ENCODE data around the gene MSX1. TPM values are rescaled to one million over a fixed set of nuclear protein-coding genes. Genes with fewer than 3 reads are reported as not detected.

Gene MSX1
- total and polyA plus RNA-seq, 2 of the 13 experiments (the other 11 are each of a cell fraction or from before 2014, with no cell fraction given), result 12.1 to 14.9 TPM

DNA sequence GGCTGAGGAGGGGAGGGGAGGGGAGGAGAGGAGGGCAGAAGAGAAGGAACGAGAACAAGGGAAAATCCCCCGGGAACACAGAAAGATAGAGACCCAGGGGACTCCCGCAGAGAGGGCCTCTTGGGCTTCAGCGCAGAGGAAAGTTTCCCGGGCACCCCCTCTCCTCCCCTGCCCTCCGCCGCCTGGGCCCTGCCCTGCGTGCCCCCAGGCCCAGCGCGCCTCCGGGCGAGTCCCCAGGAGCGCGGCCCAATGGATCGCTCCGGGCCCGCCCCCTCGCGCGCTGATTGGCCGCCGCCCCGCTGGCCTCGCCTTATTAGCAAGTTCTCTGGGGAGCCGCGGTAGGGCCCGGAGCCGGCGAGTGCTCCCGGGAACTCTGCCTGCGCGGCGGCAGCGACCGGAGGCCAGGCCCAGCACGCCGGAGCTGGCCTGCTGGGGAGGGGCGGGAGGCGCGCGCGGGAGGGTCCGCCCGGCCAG lies at the start of gene MSX1 (continued):
- TF ChIP-seq, protein P1, sequence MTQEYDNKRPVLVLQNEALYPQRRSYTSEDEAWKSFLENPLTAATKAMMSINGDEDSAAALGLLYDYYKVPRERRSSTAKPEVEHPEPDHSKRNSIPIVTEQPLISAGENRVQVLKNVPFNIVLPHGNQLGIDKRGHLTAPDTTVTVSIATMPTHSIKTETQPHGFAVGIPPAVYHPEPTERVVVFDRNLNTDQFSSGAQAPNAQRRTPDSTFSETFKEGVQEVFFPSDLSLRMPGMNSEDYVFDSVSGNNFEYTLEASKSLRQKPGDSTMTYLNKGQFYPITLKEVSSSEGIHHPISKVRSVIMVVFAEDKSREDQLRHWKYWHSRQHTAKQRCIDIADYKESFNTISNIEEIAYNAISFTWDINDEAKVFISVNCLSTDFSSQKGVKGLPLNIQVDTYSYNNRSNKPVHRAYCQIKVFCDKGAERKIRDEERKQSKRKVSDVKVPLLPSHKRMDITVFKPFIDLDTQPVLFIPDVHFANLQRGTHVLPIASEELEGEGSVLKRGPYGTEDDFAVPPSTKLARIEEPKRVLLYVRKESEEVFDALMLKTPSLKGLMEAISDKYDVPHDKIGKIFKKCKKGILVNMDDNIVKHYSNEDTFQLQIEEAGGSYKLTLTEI (CRISPR knock-in tag; conservative IDR thresholded peaks at IDR 0.05), result no peak
- no peak for TF ChIP-seq ASH2L (IDR thresholded peaks at IDR 0.05; ENCODE audit: insufficient read length, low read depth, low read length)
- no peak for TF ChIP-seq NFE2 (CRISPR knock-in tag; IDR thresholded peaks at IDR 0.05)
- TF ChIP-seq, protein P2, sequence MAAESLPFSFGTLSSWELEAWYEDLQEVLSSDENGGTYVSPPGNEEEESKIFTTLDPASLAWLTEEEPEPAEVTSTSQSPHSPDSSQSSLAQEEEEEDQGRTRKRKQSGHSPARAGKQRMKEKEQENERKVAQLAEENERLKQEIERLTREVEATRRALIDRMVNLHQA (CRISPR knock-in tag; IDR thresholded peaks at IDR 0.05), result no peak
- no peak for TF ChIP-seq SIX4 (CRISPR knock-in tag; IDR thresholded peaks at IDR 0.05)
- 0 out of 2 replicates have a peak, but pooled peaks have one; percentile 50 for TF ChIP-seq BORCS8-MEF2B (CRISPR knock-in tag; IDR thresholded peaks at IDR 0.05)
- no peak for TF ChIP-seq ZC3H13 (CRISPR knock-in tag; IDR thresholded peaks at IDR 0.05)
- no peak for TF ChIP-seq SP140L (CRISPR knock-in tag; IDR thresholded peaks at IDR 0.05; ENCODE audit: borderline replicate concordance)
- TF ChIP-seq, protein P3, sequence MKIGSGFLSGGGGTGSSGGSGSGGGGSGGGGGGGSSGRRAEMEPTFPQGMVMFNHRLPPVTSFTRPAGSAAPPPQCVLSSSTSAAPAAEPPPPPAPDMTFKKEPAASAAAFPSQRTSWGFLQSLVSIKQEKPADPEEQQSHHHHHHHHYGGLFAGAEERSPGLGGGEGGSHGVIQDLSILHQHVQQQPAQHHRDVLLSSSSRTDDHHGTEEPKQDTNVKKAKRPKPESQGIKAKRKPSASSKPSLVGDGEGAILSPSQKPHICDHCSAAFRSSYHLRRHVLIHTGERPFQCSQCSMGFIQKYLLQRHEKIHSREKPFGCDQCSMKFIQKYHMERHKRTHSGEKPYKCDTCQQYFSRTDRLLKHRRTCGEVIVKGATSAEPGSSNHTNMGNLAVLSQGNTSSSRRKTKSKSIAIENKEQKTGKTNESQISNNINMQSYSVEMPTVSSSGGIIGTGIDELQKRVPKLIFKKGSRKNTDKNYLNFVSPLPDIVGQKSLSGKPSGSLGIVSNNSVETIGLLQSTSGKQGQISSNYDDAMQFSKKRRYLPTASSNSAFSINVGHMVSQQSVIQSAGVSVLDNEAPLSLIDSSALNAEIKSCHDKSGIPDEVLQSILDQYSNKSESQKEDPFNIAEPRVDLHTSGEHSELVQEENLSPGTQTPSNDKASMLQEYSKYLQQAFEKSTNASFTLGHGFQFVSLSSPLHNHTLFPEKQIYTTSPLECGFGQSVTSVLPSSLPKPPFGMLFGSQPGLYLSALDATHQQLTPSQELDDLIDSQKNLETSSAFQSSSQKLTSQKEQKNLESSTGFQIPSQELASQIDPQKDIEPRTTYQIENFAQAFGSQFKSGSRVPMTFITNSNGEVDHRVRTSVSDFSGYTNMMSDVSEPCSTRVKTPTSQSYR (CRISPR knock-in tag; IDR thresholded peaks at IDR 0.05; ENCODE audit: borderline replicate concordance), result 0 out of 2 replicates have a peak, but pooled peaks have one; percentile 18
- no peak for TF ChIP-seq ZNF12 (CRISPR knock-in tag; IDR thresholded peaks at IDR 0.05)
- TF ChIP-seq KLF6 (CRISPR knock-in tag; IDR thresholded peaks at IDR 0.05), result peak; percentile 57; the same call in 1 of the 2 replicates
- no peak for TF ChIP-seq XBP1 (CRISPR knock-in tag; IDR thresholded peaks at IDR 0.05)
- no peak for TF ChIP-seq RNF2 (conservative IDR thresholded peaks at IDR 0.05; ENCODE audit: low read depth)
- TF ChIP-seq U2AF2 (IDR thresholded peaks at IDR 0.05; ENCODE audit: low read depth, low read length), result no peak
- peak; percentile 8; the same call in 1 of the 2 replicates for TF ChIP-seq ETV5 (CRISPR knock-in tag; IDR thresholded peaks at IDR 0.05; ENCODE audit: borderline replicate concordance)
- peak; percentile 81 for TF ChIP-seq SP4 (CRISPR knock-in tag; IDR thresholded peaks at IDR 0.05)
- TF ChIP-seq, protein P4, sequence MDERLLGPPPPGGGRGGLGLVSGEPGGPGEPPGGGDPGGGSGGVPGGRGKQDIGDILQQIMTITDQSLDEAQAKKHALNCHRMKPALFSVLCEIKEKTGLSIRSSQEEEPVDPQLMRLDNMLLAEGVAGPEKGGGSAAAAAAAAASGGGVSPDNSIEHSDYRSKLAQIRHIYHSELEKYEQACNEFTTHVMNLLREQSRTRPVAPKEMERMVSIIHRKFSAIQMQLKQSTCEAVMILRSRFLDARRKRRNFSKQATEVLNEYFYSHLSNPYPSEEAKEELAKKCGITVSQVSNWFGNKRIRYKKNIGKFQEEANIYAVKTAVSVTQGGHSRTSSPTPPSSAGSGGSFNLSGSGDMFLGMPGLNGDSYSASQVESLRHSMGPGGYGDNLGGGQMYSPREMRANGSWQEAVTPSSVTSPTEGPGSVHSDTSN (CRISPR knock-in tag; IDR thresholded peaks at IDR 0.05), result no peak
- TF ChIP-seq ZNF543 (CRISPR knock-in tag; IDR thresholded peaks at IDR 0.05), result no peak
- TF ChIP-seq ZNF629 (CRISPR knock-in tag; conservative IDR thresholded peaks at IDR 0.05), result 0 out of 2 replicates have a peak, but pooled peaks have one; percentile 9
- TF ChIP-seq MED1 (CRISPR knock-in tag; IDR thresholded peaks at IDR 0.05), result no peak
- no peak for TF ChIP-seq ZNF326 (CRISPR knock-in tag; IDR thresholded peaks at IDR 0.05; ENCODE audit: borderline replicate concordance)
- no peak for TF ChIP-seq SMARCC2 (IDR thresholded peaks at IDR 0.05)
- 0 out of 2 replicates have a peak, but pooled peaks have one; percentile 45 for TF ChIP-seq ZNF274 (CRISPR knock-in tag; IDR thresholded peaks at IDR 0.05)
- TF ChIP-seq FOSL2 (CRISPR knock-in tag; IDR thresholded peaks at IDR 0.05), result no peak
- TF ChIP-seq NCOR1 (IDR thresholded peaks at IDR 0.05; ENCODE audit: borderline replicate concordance, low read length), result no peak
- no peak for TF ChIP-seq REPIN1 (CRISPR knock-in tag; IDR thresholded peaks at IDR 0.05; ENCODE audit: borderline replicate concordance, low read depth)
- TF ChIP-seq IKZF4 (CRISPR knock-in tag; IDR thresholded peaks at IDR 0.05; ENCODE audit: borderline replicate concordance, low read depth, not compliant biosample characterization), result no peak
